SK-N-SH (cell line): ENCODE results near the gene KLHDC8B. TPM values are rescaled to one million over a fixed set of nuclear protein-coding genes. Genes with fewer than 3 reads are reported as not detected.
"Not testable (repeated sequence)": the region's sequence is repeated elsewhere in the genome, so short reads cannot be mapped to it uniquely, and the experiment has no call there.

Experiments used
- CTCF ChIA-PET: fragments of 300-600, 350-600 bp; formaldehyde crosslinking; extraction: SDS; loops from one replicate; lab custom pipeline; 2021; lab: Yijun Ruan, JAX
- POLR2A ChIA-PET: fragments of 350-600 bp; sonication (Branson Sonifier 250); formaldehyde crosslinking; extraction: SDS; loops from one replicate; lab custom pipeline; 2020; ENCODE audit warnings: antibody characterized with exemption, inconsistent platforms; lab: Yijun Ruan, JAX
- DNase-seq: peaks from one replicate; pipeline ENCODE4 v3.0.0; 2012
- H2AFZ ChIP-seq: fragments of 200-600 bp; sonication (generic); 2 replicates; pipeline ENCODE4 v1.8.1; 2016; ENCODE audit warnings: antibody characterized with exemption, mild to moderate bottlenecking, low read depth
- H3F3A ChIP-seq: fragments of 200-600 bp; sonication (generic); replicated peaks from 2 replicates; pipeline ENCODE3; 2016; ENCODE audit warnings: antibody characterized with exemption, mild to moderate bottlenecking; ENCODE audit not compliant: insufficient read depth
- H3K27ac ChIP-seq, 2 experiments: fragments of 200-500 bp in 1 of 2; fragments of 200-600 bp in 1 of 2; sonication (Bioruptor generic) in 1 of 2; sonication (generic), shearing (Covaris generic) in 1 of 2; 2 replicates each; pipeline versions ENCODE4 v1.5.1 to v1.6.1; 2014 to 2016; ENCODE audit warnings: low read depth in 2 of 2, inconsistent platforms in 1 of 2, low read length in 1 of 2, mild to moderate bottlenecking in 1 of 2, mixed read lengths in 1 of 2
- H3K27me3 ChIP-seq: fragments of 200-600 bp; sonication (generic), shearing (Covaris generic); 2 replicates; pipeline ENCODE4 v1.6.1; 2016; ENCODE audit warnings: mixed run types; ENCODE audit not compliant: insufficient read depth
- H3K36me3 ChIP-seq, 2 experiments: fragments of 200-500 bp in 1 of 2; fragments of 200-600 bp in 1 of 2; sonication (Bioruptor generic) in 1 of 2; sonication (generic) in 1 of 2; replicated peaks in 1 of 2; 2 replicates each; pipeline versions ENCODE3 to v1.5.1; 2014 to 2016; ENCODE audit warnings: low read length in 1 of 2, mild to moderate bottlenecking in 1 of 2; ENCODE audit not compliant: insufficient read depth in 2 of 2, control insufficient read depth in 1 of 2
- H3K4me1 ChIP-seq, 2 experiments: fragments of 200-500 bp in 1 of 2; fragments of 200-600 bp in 1 of 2; sonication (Bioruptor generic) in 1 of 2; sonication (generic), shearing (Covaris generic) in 1 of 2; 2 replicates each; pipeline versions ENCODE4 v1.5.1 to v1.6.1; 2014 to 2016; ENCODE audit warnings: low read depth in 1 of 2, low read length in 1 of 2, mixed run types in 1 of 2; ENCODE audit not compliant: insufficient read depth in 2 of 2, control insufficient read depth in 1 of 2
- H3K4me2 ChIP-seq: fragments of 200-600 bp; sonication (generic), shearing (Covaris generic); 2 replicates; pipeline ENCODE4 v1.6.1; 2017; ENCODE audit warnings: mixed run types
- H3K4me3 ChIP-seq, 2 experiments: fragments of 200-500 bp in 1 of 2; fragments of 200-600 bp in 1 of 2; sonication (Bioruptor generic) in 1 of 2; sonication (generic), shearing (Covaris generic) in 1 of 2; 2 replicates each; pipeline versions ENCODE4 v1.5.1 to v1.8.1; 2014 to 2016; ENCODE audit warnings: low read depth in 2 of 2, inconsistent platforms in 1 of 2, low read length in 1 of 2, mild to moderate bottlenecking in 1 of 2, mixed read lengths in 1 of 2, moderate library complexity in 1 of 2
- H3K79me2 ChIP-seq: fragments of 200-600 bp; sonication (generic); 2 replicates; pipeline ENCODE4 v1.8.1; 2017; ENCODE audit warnings: mild to moderate bottlenecking; ENCODE audit not compliant: insufficient read depth
- H3K9ac ChIP-seq: fragments of 200-600 bp; sonication (generic); 2 replicates; pipeline ENCODE4 v1.6.1; 2017; ENCODE audit warnings: mixed run types
- H3K9me2 ChIP-seq: fragments of 200-600 bp; sonication (generic); 2 replicates; pipeline ENCODE4 v1.6.1; 2017; ENCODE audit warnings: mixed run types
- H3K9me3 ChIP-seq: fragments of 200-600 bp; sonication (generic); 2 replicates; pipeline ENCODE4 v1.6.1; 2017; ENCODE audit warnings: mixed run types, mild to moderate bottlenecking, moderate library complexity
- H4K20me1 ChIP-seq: fragments of 200-600 bp; sonication (generic); 2 replicates; pipeline ENCODE4 v1.6.1; 2017; ENCODE audit warnings: mild to moderate bottlenecking, mixed run types; ENCODE audit not compliant: insufficient read depth
- EP300 ChIP-seq, 2 experiments: IDR thresholded peaks; 2 replicates each; pipeline versions ENCODE4 v1.4.0 to v1.6.1; 2012; ENCODE audit warnings: borderline replicate concordance in 1 of 2, low read depth in 1 of 2, low read length in 1 of 2
- FOSL2 ChIP-seq: IDR thresholded peaks from 2 replicates; pipeline ENCODE4 v1.4.0; 2012; ENCODE audit warnings: low read depth, mild to moderate bottlenecking, moderate library complexity, borderline replicate concordance
- FOXM1 ChIP-seq: IDR thresholded peaks from 2 replicates; pipeline ENCODE4 v1.4.0; 2012; ENCODE audit warnings: low read depth, mild to moderate bottlenecking
- GATA2 ChIP-seq: sonication (generic); formaldehyde crosslinking; IDR thresholded peaks from 2 replicates; pipeline ENCODE4 v1.5.0; 2020; ENCODE audit warnings: mild to moderate bottlenecking, missing genetic modification reagents
- JUND ChIP-seq: IDR thresholded peaks from 2 replicates; pipeline ENCODE4 v1.4.0; 2012
- NFIC ChIP-seq: IDR thresholded peaks from 2 replicates; pipeline ENCODE4 v1.4.0; 2012; ENCODE audit warnings: borderline replicate concordance
- POLR2AphosphoS5 ChIP-seq: IDR thresholded peaks from 2 replicates; pipeline ENCODE4 v1.6.1; 2012; ENCODE audit warnings: low read depth, low read length
- RCOR1 ChIP-seq: fragments of 150-350 bp; IDR thresholded peaks from 2 replicates; pipeline ENCODE4 v1.6.1; 2017; ENCODE audit warnings: antibody characterized with exemption, low read length
- SMC3 ChIP-seq: IDR thresholded peaks from 2 replicates; pipeline ENCODE4 v1.6.1; 2012; ENCODE audit warnings: low read depth, low read length, improper control_type of control experiment
- TAF1 ChIP-seq: IDR thresholded peaks from 2 replicates; pipeline ENCODE4 v1.6.1; 2012; ENCODE audit warnings: low read depth, mild to moderate bottlenecking, low read length, moderate library complexity, borderline replicate concordance
- TCF12 ChIP-seq: IDR thresholded peaks from 2 replicates; pipeline ENCODE4 v1.4.0; 2012
- TEAD4 ChIP-seq: IDR thresholded peaks from 2 replicates; pipeline ENCODE4 v1.4.0; 2012; ENCODE audit warnings: mild to moderate bottlenecking, borderline replicate concordance; ENCODE audit not compliant: insufficient read depth
- WGBS: methylation state at CpG from one replicate; pipeline ENCODE4 v1.1.6; 2017; ENCODE audit warnings: low lambda C conversion rate; 5-methylcytosine and 5-hydroxymethylcytosine counted together
- polyA plus RNA-seq, 3 experiments: library from polyadenylated mRNA; depleted of rRNA; stranded (reverse); fragments of >200 nt; gene quantifications; 2 replicates each; pipeline ENCODE4 v1.2.3, GENCODE V29; 2012
- TF ChIP-seq, protein P1 (sequence below): IDR thresholded peaks from 2 replicates; pipeline ENCODE4 v1.4.0; 2012; ENCODE audit warnings: low read depth
- TF ChIP-seq, protein P2 (sequence below): IDR thresholded peaks from 2 replicates; pipeline ENCODE4; 2012

KLHDC8B gene
- polyA plus RNA-seq, 1 of the 3 experiments (the other 2 are of a cell fraction) = 35.3 TPM

DNA sequence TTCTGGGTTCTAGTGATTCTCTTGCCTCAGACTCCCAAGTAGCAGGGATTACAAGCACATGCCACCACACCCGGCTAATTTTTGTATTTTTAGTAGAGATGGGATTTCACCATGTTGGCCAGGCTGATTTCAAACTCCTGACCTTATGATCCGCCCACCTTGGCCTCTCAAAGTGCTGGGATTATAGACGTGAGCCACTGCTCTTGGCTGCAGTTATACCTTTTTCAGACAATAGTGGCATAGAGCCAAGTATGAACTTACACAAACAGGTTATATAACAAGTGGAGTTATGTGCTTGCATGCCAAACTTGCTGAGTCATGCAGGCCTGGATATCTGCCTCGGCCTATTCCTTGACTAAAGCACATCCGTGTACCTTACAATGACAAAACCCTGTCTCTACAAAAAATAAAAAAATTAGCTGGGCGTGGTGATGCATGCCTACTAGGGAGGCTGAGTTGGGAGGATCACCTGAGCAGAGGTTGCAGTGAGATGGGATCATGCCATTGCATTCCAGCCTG is 47.1 kb downstream of the KLHDC8B start:
- CTCF ChIA-PET, H3K9me2 ChIP-seq, H3K27me3 ChIP-seq, DNase-seq, H3K9ac ChIP-seq, H3K4me3 ChIP-seq, H3K4me2 ChIP-seq, H3K79me2 ChIP-seq, H3K36me3 ChIP-seq, POLR2A ChIA-PET, H3K4me1 ChIP-seq, H3F3A ChIP-seq, H4K20me1 ChIP-seq, H3K9me3 ChIP-seq: not testable (repeated sequence)
- WGBS = 25% methylated on average over 6 of the region's 6 CpGs
- Histone ChIP-seq H2AFZ (peak overlapping the region; percentile 71), H3K27ac (peak overlapping the region; percentile 40 to 66; a peak in 3 of 4 replicates)
- peak; percentile 80 for TF ChIP-seq JUND
- peak; percentile 96 for TF ChIP-seq NFIC
- TF ChIP-seq FOSL2 = peak; percentile 76; the same call in 1 of the 2 replicates
- TF ChIP-seq, protein P1, sequence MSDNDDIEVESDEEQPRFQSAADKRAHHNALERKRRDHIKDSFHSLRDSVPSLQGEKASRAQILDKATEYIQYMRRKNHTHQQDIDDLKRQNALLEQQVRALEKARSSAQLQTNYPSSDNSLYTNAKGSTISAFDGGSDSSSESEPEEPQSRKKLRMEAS = 0 out of 2 replicates have a peak, but pooled peaks have one; percentile 28
- peak; percentile 58; the same call in 1 of the 2 replicates for TF ChIP-seq TEAD4
- TF ChIP-seq TCF12 = peak; percentile 51; the same call in 1 of the 2 replicates
- TF ChIP-seq, protein P2, sequence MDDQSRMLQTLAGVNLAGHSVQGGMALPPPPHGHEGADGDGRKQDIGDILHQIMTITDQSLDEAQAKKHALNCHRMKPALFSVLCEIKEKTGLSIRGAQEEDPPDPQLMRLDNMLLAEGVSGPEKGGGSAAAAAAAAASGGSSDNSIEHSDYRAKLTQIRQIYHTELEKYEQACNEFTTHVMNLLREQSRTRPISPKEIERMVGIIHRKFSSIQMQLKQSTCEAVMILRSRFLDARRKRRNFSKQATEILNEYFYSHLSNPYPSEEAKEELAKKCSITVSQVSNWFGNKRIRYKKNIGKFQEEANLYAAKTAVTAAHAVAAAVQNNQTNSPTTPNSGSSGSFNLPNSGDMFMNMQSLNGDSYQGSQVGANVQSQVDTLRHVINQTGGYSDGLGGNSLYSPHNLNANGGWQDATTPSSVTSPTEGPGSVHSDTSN = peak; percentile 7; the same call in 1 of the 2 replicates

DNA sequence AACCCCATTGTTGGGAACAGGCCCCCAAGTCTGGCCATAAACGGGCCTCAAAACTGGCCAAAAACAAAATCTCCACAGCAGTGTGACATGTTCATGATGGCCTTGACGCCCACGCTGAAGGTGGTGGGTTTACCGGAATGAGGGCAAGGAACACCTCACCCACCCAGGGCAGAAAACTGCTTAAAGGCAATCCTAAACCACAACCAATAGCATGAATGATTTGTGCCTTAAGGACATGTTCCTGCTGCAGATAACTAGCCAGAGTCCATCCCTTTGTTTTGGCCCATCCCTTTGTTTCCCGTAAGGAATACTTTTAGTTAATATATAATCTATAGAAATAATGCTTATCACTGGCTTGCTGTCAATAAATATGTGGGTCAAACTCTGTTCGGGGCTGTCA is 47.7 kb downstream of the KLHDC8B start:
- DNase-seq = no peak
- Histone ChIP-seq H3K9me3 (no peaks in the 10 kb centered on the region), H3K4me2 (no peak overlapping the region), H3K9ac (no peak overlapping the region), H3F3A (no peaks in the 10 kb centered on the region), H3K79me2 (no peaks in the 10 kb centered on the region), H3K4me3 (no peak overlapping the region), H3K4me1 (peaks cover 0 to 2% of the 10 kb centered on the region in 2 experiments; a peak in 1 of 4 replicates), H3K36me3 (no peaks in the 10 kb centered on the region), H3K27me3 (no peaks in the 10 kb centered on the region; the same call in 1 of the 2 replicates), H3K9me2 (no peaks in the 10 kb centered on the region), H3K27ac (peak overlapping the region; percentile 24 to 66; a peak in 3 of 4 replicates), H4K20me1 (no peaks in the 10 kb centered on the region), H2AFZ (peak overlapping the region; percentile 71; the same call in 1 of the 2 replicates)
- POLR2A ChIA-PET = no interaction called here
- CTCF ChIA-PET = interaction anchor here (1.1 kb wide), 1 partner anchor 12 kb away, joined by 3 read pairs; no protein-coding TSS in a partner anchor
- no peak for TF ChIP-seq SMC3
- TF ChIP-seq GATA2 (CRISPR knock-in tag) = no peak
- no peak for TF ChIP-seq POLR2AphosphoS5
- TF ChIP-seq TAF1 = no peak
- no peak for TF ChIP-seq EP300 (IDR thresholded peaks at IDR 0.05; ENCODE audit: borderline replicate concordance in 1 of 2, low read depth in 1 of 2, low read length in 1 of 2)
- no peak for TF ChIP-seq JUND
- no peak for TF ChIP-seq RCOR1
- TF ChIP-seq FOXM1 = no peak
- 97% methylated on average over 6 of the region's 6 CpGs for WGBS

- H2AFZ ChIP-seq, H3K9ac ChIP-seq, H3F3A ChIP-seq, H3K27me3 ChIP-seq, H3K4me3 ChIP-seq, H3K9me3 ChIP-seq, H3K36me3 ChIP-seq, DNase-seq, H3K79me2 ChIP-seq, H3K4me2 ChIP-seq, H3K4me1 ChIP-seq, POLR2A ChIA-PET, H4K20me1 ChIP-seq, H3K27ac ChIP-seq, CTCF ChIA-PET, H3K9me2 ChIP-seq: not testable (repeated sequence)
- 69% methylated on average over 6 of the region's 6 CpGs for WGBS
Measured at GRCh38 chr3:49220985-49221563, 49.7 kb downstream of the KLHDC8B start.
